GM12878 (cell line): ENCODE measurements around the gene CA7. TPM values are rescaled to one million over a fixed set of nuclear protein-coding genes. Genes with fewer than 3 reads are reported as not detected.

Source experiments
- ATAC-seq: fragments of 200-7000 bp; cut with Tn5 transposase; 3 replicates; pipeline ENCODE4 v1.9.1; 2020; ENCODE audit warnings: mild to moderate bottlenecking, moderate library complexity
- BruUV-seq: library from RNA; stranded (reverse); fragments of 400-500 nt; replicated peaks from 2 replicates; lab custom pipeline; 2021; lab: Mats Ljungman, UMichigan
- CTCF ChIA-PET: fragments of 300-600 bp; sonication (Branson Sonifier 250); formaldehyde crosslinking; extraction: SDS; loops from one replicate; lab custom pipeline; 2021; ENCODE audit warnings: inconsistent platforms; lab: Yijun Ruan, JAX
- POLR2A ChIA-PET: fragments of 350-600 bp; formaldehyde crosslinking; extraction: SDS; loops from one replicate; lab custom pipeline; 2021; ENCODE audit warnings: inconsistent platforms; lab: Charles Lee
- RAD21 ChIA-PET: fragments of 300-600 bp; sonication (Branson Sonifier 250); formaldehyde crosslinking; loops from one replicate; lab custom pipeline; 2023; ENCODE audit warnings: antibody characterized with exemption; ENCODE audit not compliant: unreplicated experiment; lab: Charles Lee
- SMC1A ChIA-PET: fragments of 300-600 bp; sonication (Branson Sonifier 250); formaldehyde crosslinking; loops from one replicate; lab custom pipeline; 2023; ENCODE audit not compliant: unreplicated experiment, uncharacterized antibody; lab: Charles Lee
- DNase-seq: peaks from one replicate; pipeline ENCODE4 v3.0.0-alpha.2; 2011; ENCODE audit warnings: low read depth, low spot score
- FAIRE-seq: peaks from 3 replicates; lab custom pipeline; 2011; peaks lifted over from hg19 to GRCh38; lab: Jason Lieb, UNC
- H2AFZ ChIP-seq: 2 replicates; pipeline ENCODE4 v1.6.0; 2011; ENCODE audit warnings: low read depth, low read length, control low read depth; ENCODE audit not compliant: control insufficient read depth
- H3K27ac ChIP-seq: 2 replicates; pipeline ENCODE4 v1.5.1; 2011; ENCODE audit warnings: control low read depth; ENCODE audit not compliant: control insufficient read depth, insufficient read depth
- H3K27me3 ChIP-seq, 2 experiments: replicated peaks in 1 of 2; 2 replicates each; pipeline versions ENCODE4 v1.6.0 to v1.6.1; 2011; ENCODE audit warnings: low read length in 1 of 2; ENCODE audit not compliant: control insufficient read depth in 2 of 2, insufficient read depth in 2 of 2
- H3K36me3 ChIP-seq, 2 experiments: 2 replicates each; pipeline ENCODE4 v1.5.1; 2011; ENCODE audit warnings: low read length in 1 of 2; ENCODE audit not compliant: control insufficient read depth in 2 of 2, insufficient read depth in 2 of 2
- H3K4me1 ChIP-seq: 2 replicates; pipeline ENCODE4 v1.6.1; 2011; ENCODE audit warnings: mild to moderate bottlenecking, low read length, moderate library complexity, mixed read lengths; ENCODE audit not compliant: control insufficient read depth, insufficient read depth
- H3K4me2 ChIP-seq: 2 replicates; pipeline ENCODE4 v1.6.0; 2011; ENCODE audit warnings: control low read depth; ENCODE audit not compliant: control insufficient read depth, insufficient read depth
- H3K4me3 ChIP-seq: fragments of 200-600 bp; sonication (generic); 2 replicates; pipeline ENCODE4 v1.5.1; 2016
- H3K79me2 ChIP-seq: 2 replicates; pipeline ENCODE4 v1.6.0; 2011; ENCODE audit warnings: low read length; ENCODE audit not compliant: control insufficient read depth, insufficient read depth
- H3K9ac ChIP-seq: 2 replicates; pipeline ENCODE4 v1.8.0; 2011; ENCODE audit warnings: low read length, control low read depth, mixed read lengths; ENCODE audit not compliant: control insufficient read depth, insufficient read depth
- H3K9me3 ChIP-seq: replicated peaks from 3 replicates; pipeline ENCODE4 v1.5.1; 2011; ENCODE audit warnings: mild to moderate bottlenecking, low read length; ENCODE audit not compliant: control insufficient read depth, insufficient read depth
- H4K20me1 ChIP-seq: 2 replicates; pipeline ENCODE4 v1.6.0; 2011; ENCODE audit not compliant: control insufficient read depth, insufficient read depth
- ATF7 ChIP-seq: fragments of 450-650 bp; IDR thresholded peaks from 2 replicates; pipeline ENCODE4 v1.6.1; 2016; ENCODE audit warnings: low read depth, mild to moderate bottlenecking
- CHD2 ChIP-seq: IDR thresholded peaks from 2 replicates; pipeline ENCODE4 v1.6.1; 2011; ENCODE audit warnings: low read depth, low read length, improper control_type of control experiment, borderline replicate concordance
- DPF2 ChIP-seq: fragments of 450-650 bp; IDR thresholded peaks from 2 replicates; pipeline ENCODE4 v1.6.1; 2017; ENCODE audit warnings: mild to moderate bottlenecking
- FOXM1 ChIP-seq: IDR thresholded peaks from 2 replicates; pipeline ENCODE4 v1.6.1; 2012; ENCODE audit warnings: low read depth, mild to moderate bottlenecking, inconsistent platforms, low read length, moderate library complexity
- IKZF2 ChIP-seq, 2 experiments: fragments of 450-650 bp; IDR thresholded peaks; 2 replicates each; pipeline ENCODE4 v1.6.1; 2017; ENCODE audit warnings: mild to moderate bottlenecking in 2 of 2, moderate library complexity in 2 of 2
- KLF5 ChIP-seq: fragments of 450-650 bp; IDR thresholded peaks from 2 replicates; pipeline ENCODE4 v1.6.1; 2014; ENCODE audit warnings: mild to moderate bottlenecking; ENCODE audit not compliant: partially characterized antibody
- MXI1 ChIP-seq: fragments of 150-350 bp; IDR thresholded peaks from 2 replicates; pipeline ENCODE4 v1.6.1; 2011; ENCODE audit warnings: low read depth, mild to moderate bottlenecking, inconsistent platforms, low read length, improper control_type of control experiment
- MYC ChIP-seq: IDR thresholded peaks from 2 replicates; pipeline ENCODE4 v1.6.1; 2011; ENCODE audit warnings: mild to moderate bottlenecking, low read length, moderate library complexity, inconsistent platforms; ENCODE audit not compliant: insufficient read depth, insufficient replicate concordance, insufficient read length, severe bottlenecking
- PAX8 ChIP-seq: fragments of 450-650 bp; IDR thresholded peaks from 2 replicates; pipeline ENCODE4 v1.6.1; 2017; ENCODE audit warnings: mild to moderate bottlenecking, moderate library complexity
- SPI1 ChIP-seq: IDR thresholded peaks from 2 replicates; pipeline ENCODE4 v1.6.1; 2011; ENCODE audit warnings: low read depth, mild to moderate bottlenecking, low read length, moderate library complexity, borderline replicate concordance; ENCODE audit not compliant: insufficient read depth
- ZBED1 ChIP-seq: IDR thresholded peaks from 2 replicates; pipeline ENCODE4 v1.6.1; 2016; ENCODE audit warnings: borderline replicate concordance
- WGBS: methylation state at CpG from one replicate; pipeline ENCODE4 v1.1.6; 2016; ENCODE audit warnings: low lambda C conversion rate; ENCODE audit not compliant: insufficient replicate concordance, insufficient coverage; ENCODE audit errors: missing lambda C conversion rate; 5-methylcytosine and 5-hydroxymethylcytosine counted together
- in situ Hi-C: fragments of 300-500 bp; cut with MboI; formaldehyde crosslinking; loops from 9 replicates; pipeline ENCODE4 v1.14.3; 2018; ENCODE audit warnings: mixed read lengths
- intact Hi-C: fragments of 100-400 bp; cut with micrococcal nuclease; formaldehyde crosslinking; loops from one replicate; pipeline ENCODE4 v1.14.2; 2022; ENCODE audit not compliant: unreplicated experiment
- polyA plus RNA-seq, 11 experiments: library from polyadenylated mRNA; depleted of rRNA in 4 of 11; unstranded in 6 of 11; stranded (reverse) in 5 of 11; fragments of >200 nt; fragmentation: Nextera tagmentation in 4 of 11; fragmentation: Illumina TruSeq in 1 of 11; extraction: Ambion mirVana in 4 of 11; extraction: Trizol in 1 of 11; gene quantifications; 1 replicate in 1 of 11; 2 replicates in 10 of 11; pipeline versions ENCODE4 v1.2.1 to v1.2.3, GENCODE V29; 2011 to 2016; ENCODE audit warnings: inconsistent platforms in 2 of 11, missing spikeins in 2 of 11, low read depth in 1 of 11
- total RNA-seq, 4 experiments: library from RNA; depleted of rRNA in 3 of 4; stranded (reverse); fragments of >200 nt in 3 of 4; fragmentation: Illumina TruSeq in 1 of 4; extraction: Trizol in 1 of 4; gene quantifications; 2 replicates each; pipeline versions ENCODE4 v1.2.1 to v1.2.3, GENCODE V29; 2013 to 2021
- TF ChIP-seq, protein P1 (sequence below): fragments of 450-650 bp; IDR thresholded peaks from 2 replicates; pipeline ENCODE4 v1.6.1; 2017; ENCODE audit warnings: antibody characterized with exemption, mild to moderate bottlenecking, moderate library complexity
- TF ChIP-seq, protein P2 (sequence below): fragments of 450-650 bp; formaldehyde crosslinking; IDR thresholded peaks from 2 replicates; pipeline ENCODE4 v1.5.0; 2022; ENCODE audit warnings: mild to moderate bottlenecking, missing genetic modification characterization

CA7 gene
- total and polyA plus RNA-seq, 10 of the 15 experiments (the other 5 are each of a cell fraction or from before 2014, with no cell fraction given), result 0.04 TPM; not detected in 9

DNA sequence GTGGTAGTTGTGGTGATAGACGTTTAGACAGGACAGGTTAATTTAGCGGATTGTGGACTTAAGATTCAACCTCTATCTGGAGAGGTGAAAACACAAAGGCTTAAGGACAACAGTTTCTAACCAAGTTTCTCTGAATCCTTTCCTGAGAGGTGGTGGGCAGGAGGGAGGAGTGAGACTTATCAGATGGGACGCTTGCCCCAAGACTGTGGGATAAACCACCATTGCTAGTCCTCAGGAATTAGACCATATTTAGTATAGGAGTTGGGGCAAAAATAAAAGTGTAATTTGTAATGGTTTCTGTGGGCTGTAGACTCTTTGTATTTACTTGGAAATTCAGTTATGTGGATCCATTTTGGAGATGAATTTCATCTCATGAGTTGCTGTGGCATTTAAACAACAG lies 42.7 kb downstream of the CA7 start:
- no peaks in the 10 kb centered on the region for H4K20me1 ChIP-seq
- no peaks in the 10 kb centered on the region for H3K27me3 ChIP-seq
- CTCF ChIA-PET, result interaction anchor here (0.6 to 1.5 kb wide), 2 partner anchors 32 to 301 kb away, joined by 3 read pairs; partner anchors contain the start of gene CDH16
- BruUV-seq, result no TSS peak
- H3K4me2 ChIP-seq, result no peak overlapping the region
- in situ Hi-C loops (no loop called here), intact Hi-C loops (no loop called here)
- no peaks in the 10 kb centered on the region for H3K9me3 ChIP-seq
- ATAC-seq (no peak), DNase-seq (no peak), FAIRE-seq (no peak)
- no peaks in the 10 kb centered on the region; the same call in 1 of the 2 replicates for H3K4me1 ChIP-seq
- H3K9ac ChIP-seq, result no peak overlapping the region
- peaks cover 3 to 5% of the 10 kb centered on the region in 2 experiments for H3K36me3 ChIP-seq
- RAD21 ChIA-PET, result no interaction called here
- WGBS, result 81% methylated on average over 3 of the region's 3 CpGs
- H3K27ac ChIP-seq, result no peak overlapping the region
- no peak overlapping the region for H2AFZ ChIP-seq
- TF ChIP-seq, protein P1, sequence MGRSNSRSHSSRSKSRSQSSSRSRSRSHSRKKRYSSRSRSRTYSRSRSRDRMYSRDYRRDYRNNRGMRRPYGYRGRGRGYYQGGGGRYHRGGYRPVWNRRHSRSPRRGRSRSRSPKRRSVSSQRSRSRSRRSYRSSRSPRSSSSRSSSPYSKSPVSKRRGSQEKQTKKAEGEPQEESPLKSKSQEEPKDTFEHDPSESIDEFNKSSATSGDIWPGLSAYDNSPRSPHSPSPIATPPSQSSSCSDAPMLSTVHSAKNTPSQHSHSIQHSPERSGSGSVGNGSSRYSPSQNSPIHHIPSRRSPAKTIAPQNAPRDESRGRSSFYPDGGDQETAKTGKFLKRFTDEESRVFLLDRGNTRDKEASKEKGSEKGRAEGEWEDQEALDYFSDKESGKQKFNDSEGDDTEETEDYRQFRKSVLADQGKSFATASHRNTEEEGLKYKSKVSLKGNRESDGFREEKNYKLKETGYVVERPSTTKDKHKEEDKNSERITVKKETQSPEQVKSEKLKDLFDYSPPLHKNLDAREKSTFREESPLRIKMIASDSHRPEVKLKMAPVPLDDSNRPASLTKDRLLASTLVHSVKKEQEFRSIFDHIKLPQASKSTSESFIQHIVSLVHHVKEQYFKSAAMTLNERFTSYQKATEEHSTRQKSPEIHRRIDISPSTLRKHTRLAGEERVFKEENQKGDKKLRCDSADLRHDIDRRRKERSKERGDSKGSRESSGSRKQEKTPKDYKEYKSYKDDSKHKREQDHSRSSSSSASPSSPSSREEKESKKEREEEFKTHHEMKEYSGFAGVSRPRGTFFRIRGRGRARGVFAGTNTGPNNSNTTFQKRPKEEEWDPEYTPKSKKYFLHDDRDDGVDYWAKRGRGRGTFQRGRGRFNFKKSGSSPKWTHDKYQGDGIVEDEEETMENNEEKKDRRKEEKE, result no peak
- no peak for TF ChIP-seq ATF7
- TF ChIP-seq SPI1, result no peak
- no peak for TF ChIP-seq FOXM1
- TF ChIP-seq CHD2, result no peak
- no peak for TF ChIP-seq PAX8
- no peak for TF ChIP-seq DPF2
- TF ChIP-seq ZBED1, result no peak
- no peak for TF ChIP-seq MXI1
- no peak for TF ChIP-seq IKZF2 (IDR thresholded peaks at IDR 0.05)
- TF ChIP-seq, protein P2, sequence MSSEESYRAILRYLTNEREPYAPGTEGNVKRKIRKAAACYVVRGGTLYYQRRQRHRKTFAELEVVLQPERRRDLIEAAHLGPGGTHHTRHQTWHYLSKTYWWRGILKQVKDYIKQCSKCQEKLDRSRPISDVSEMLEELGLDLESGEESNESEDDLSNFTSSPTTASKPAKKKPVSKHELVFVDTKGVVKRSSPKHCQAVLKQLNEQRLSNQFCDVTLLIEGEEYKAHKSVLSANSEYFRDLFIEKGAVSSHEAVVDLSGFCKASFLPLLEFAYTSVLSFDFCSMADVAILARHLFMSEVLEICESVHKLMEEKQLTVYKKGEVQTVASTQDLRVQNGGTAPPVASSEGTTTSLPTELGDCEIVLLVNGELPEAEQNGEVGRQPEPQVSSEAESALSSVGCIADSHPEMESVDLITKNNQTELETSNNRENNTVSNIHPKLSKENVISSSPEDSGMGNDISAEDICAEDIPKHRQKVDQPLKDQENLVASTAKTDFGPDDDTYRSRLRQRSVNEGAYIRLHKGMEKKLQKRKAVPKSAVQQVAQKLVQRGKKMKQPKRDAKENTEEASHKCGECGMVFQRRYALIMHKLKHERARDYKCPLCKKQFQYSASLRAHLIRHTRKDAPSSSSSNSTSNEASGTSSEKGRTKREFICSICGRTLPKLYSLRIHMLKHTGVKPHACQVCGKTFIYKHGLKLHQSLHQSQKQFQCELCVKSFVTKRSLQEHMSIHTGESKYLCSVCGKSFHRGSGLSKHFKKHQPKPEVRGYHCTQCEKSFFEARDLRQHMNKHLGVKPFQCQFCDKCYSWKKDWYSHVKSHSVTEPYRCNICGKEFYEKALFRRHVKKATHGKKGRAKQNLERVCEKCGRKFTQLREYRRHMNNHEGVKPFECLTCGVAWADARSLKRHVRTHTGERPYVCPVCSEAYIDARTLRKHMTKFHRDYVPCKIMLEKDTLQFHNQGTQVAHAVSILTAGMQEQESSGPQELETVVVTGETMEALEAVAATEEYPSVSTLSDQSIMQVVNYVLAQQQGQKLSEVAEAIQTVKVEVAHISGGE (CRISPR knock-in tag), result no peak
- TF ChIP-seq KLF5, result no peak
- no peak for TF ChIP-seq MYC
- H3K4me3 ChIP-seq, result no peak overlapping the region
- POLR2A ChIA-PET, result interaction anchor here (0.6 kb wide), 1 partner anchor 139 kb away, joined by 3 read pairs; no protein-coding TSS in a partner anchor
- no peaks in the 10 kb centered on the region; the same call in 1 of the 2 replicates for H3K79me2 ChIP-seq
- SMC1A ChIA-PET, result no interaction called here
